ENCODE results near the gene ITGA11. TPM values are rescaled to one million over a fixed set of nuclear protein-coding genes. Genes with fewer than 3 reads are reported as not detected.

ITGA11 gene
- total and polyA plus RNA-seq, 2 donors: 2.9 to 16.6 TPM

GRCh38 chr15:68340726-68341671 is 91.0 kb downstream of the ITGA11 start:
- Histone ChIP-seq H3K4me1 (ENCODE audit: insufficient read depth) (no peaks in the 10 kb centered on the region), H3K36me3 (ENCODE audit: insufficient read depth) (no peaks in the 10 kb centered on the region), H3K4me3 (ENCODE audit: low read depth, low read length) (no peak overlapping the region), H3K27ac (ENCODE audit: low read depth) (no peak overlapping the region)
- DNase-seq (ENCODE audit: extremely low spot score): peak; percentile 33
- 71% methylated on average over 15 of the region's 15 CpGs for WGBS

GRCh38 chr15:68339481-68339880 is 92.5 kb downstream of the ITGA11 start:
- H3K36me3 ChIP-seq (ENCODE audit: insufficient read depth): no peaks in the 10 kb centered on the region
- DNase-seq (ENCODE audit: extremely low spot score): no peak
- H3K4me3 ChIP-seq (ENCODE audit: low read depth, low read length): no peak overlapping the region
- 94% methylated on average over 10 of the region's 10 CpGs for WGBS
- no peak overlapping the region for H3K27ac ChIP-seq (ENCODE audit: low read depth)
- H3K4me1 ChIP-seq (ENCODE audit: insufficient read depth): no peaks in the 10 kb centered on the region

GRCh38 chr15:68337826-68338225 is 94.1 kb downstream of the ITGA11 start:
- Histone ChIP-seq H3K36me3 (ENCODE audit: insufficient read depth) (no peaks in the 10 kb centered on the region), H3K4me3 (ENCODE audit: low read depth, low read length) (no peak overlapping the region), H3K4me1 (ENCODE audit: insufficient read depth) (no peaks in the 10 kb centered on the region), H3K27ac (ENCODE audit: low read depth) (no peak overlapping the region)
- WGBS: 66% methylated on average over 6 of the region's 6 CpGs
- no peak for DNase-seq (ENCODE audit: extremely low spot score)

- Histone ChIP-seq H3K4me3 (ENCODE audit: low read depth, low read length) (no peak overlapping the region), H3K27ac (ENCODE audit: low read depth) (no peak overlapping the region), H3K4me1 (ENCODE audit: insufficient read depth) (no peaks in the 10 kb centered on the region), H3K36me3 (ENCODE audit: insufficient read depth) (no peaks in the 10 kb centered on the region)
- 88% methylated on average over 7 of the region's 7 CpGs for WGBS
- DNase-seq (ENCODE audit: extremely low spot score): no peak
Observed at GRCh38 chr15:68336516-68336915, 95.4 kb downstream of the ITGA11 start.

- 86% methylated on average over 14 of the region's 14 CpGs for WGBS
- no peak overlapping the region for H3K27ac ChIP-seq (ENCODE audit: low read depth)
Observed at GRCh38 chr15:68335655-68336054, 96.3 kb downstream of the ITGA11 start.

GRCh38 chr15:68335251-68335650 is 96.7 kb downstream of the ITGA11 start:
- Histone ChIP-seq H3K4me1 (ENCODE audit: insufficient read depth) (no peaks in the 10 kb centered on the region), H3K27ac (ENCODE audit: low read depth) (no peak overlapping the region), H3K4me3 (ENCODE audit: low read depth, low read length) (no peak overlapping the region), H3K36me3 (ENCODE audit: insufficient read depth) (no peaks in the 10 kb centered on the region)
- 88% methylated on average over 1 of the region's 1 CpG for WGBS
- DNase-seq (ENCODE audit: extremely low spot score): no peak

More at GRCh38 chr15:68335655-68336054, 96.3 kb downstream of the ITGA11 start:
- Histone ChIP-seq H3K36me3 (ENCODE audit: insufficient read depth) (no peaks in the 10 kb centered on the region), H3K4me1 (ENCODE audit: insufficient read depth) (no peaks in the 10 kb centered on the region), H3K4me3 (ENCODE audit: low read depth, low read length) (no peak overlapping the region)
- no peak for DNase-seq (ENCODE audit: extremely low spot score)

- no peaks in the 10 kb centered on the region for H3K4me1 ChIP-seq (ENCODE audit: insufficient read depth)
- H3K27ac ChIP-seq (ENCODE audit: low read depth): no peak overlapping the region
- WGBS: 68% methylated on average over 9 of the region's 9 CpGs
Observed at GRCh38 chr15:68334661-68335124, 97.3 kb downstream of the ITGA11 start.

GRCh38 chr15:68333775-68334470 is 98.0 kb downstream of the ITGA11 start:
- no peak for DNase-seq (ENCODE audit: extremely low spot score)
- Histone ChIP-seq H3K4me3 (ENCODE audit: low read depth, low read length) (no peak overlapping the region), H3K27ac (ENCODE audit: low read depth) (no peak overlapping the region), H3K4me1 (ENCODE audit: insufficient read depth) (no peaks in the 10 kb centered on the region), H3K36me3 (ENCODE audit: insufficient read depth) (no peaks in the 10 kb centered on the region)
- whole genome bisulfite sequencing: 76% methylated on average over 8 of the region's 8 CpGs

More at GRCh38 chr15:68334661-68335124, 97.3 kb downstream of the ITGA11 start:
- DNase-seq (ENCODE audit: extremely low spot score): no peak
- H3K36me3 ChIP-seq (ENCODE audit: insufficient read depth): no peaks in the 10 kb centered on the region
- H3K4me3 ChIP-seq (ENCODE audit: low read depth, low read length): no peak overlapping the region

GRCh38 chr15:68332266-68332665 is 99.7 kb downstream of the ITGA11 start:
- Histone ChIP-seq H3K27ac (ENCODE audit: low read depth) (no peak overlapping the region), H3K4me1 (ENCODE audit: insufficient read depth) (no peaks in the 10 kb centered on the region), H3K4me3 (ENCODE audit: low read depth, low read length) (no peak overlapping the region), H3K36me3 (ENCODE audit: insufficient read depth) (no peaks in the 10 kb centered on the region)
- WGBS: 92% methylated on average over 21 of the region's 21 CpGs
- DNase-seq (ENCODE audit: extremely low spot score): no peak

- no peak for DNase-seq (ENCODE audit: extremely low spot score)
- no peaks in the 10 kb centered on the region for H3K4me1 ChIP-seq (ENCODE audit: insufficient read depth)
- no peak overlapping the region for H3K27ac ChIP-seq (ENCODE audit: low read depth)
- H3K36me3 ChIP-seq (ENCODE audit: insufficient read depth): no peaks in the 10 kb centered on the region
- H3K4me3 ChIP-seq (ENCODE audit: low read depth, low read length): no peak overlapping the region
- 75% methylated on average over 10 of the region's 10 CpGs for WGBS
Observed at GRCh38 chr15:68330901-68331300, 101.1 kb downstream of the ITGA11 start.

GRCh38 chr15:68330416-68330815 is 101.5 kb downstream of the ITGA11 start:
- DNase-seq (ENCODE audit: extremely low spot score): no peak
- H3K27ac ChIP-seq (ENCODE audit: low read depth): no peak overlapping the region
- H3K4me3 ChIP-seq (ENCODE audit: low read depth, low read length): no peak overlapping the region
- H3K4me1 ChIP-seq (ENCODE audit: insufficient read depth): no peaks in the 10 kb centered on the region
- WGBS: 66% methylated on average over 6 of the region's 6 CpGs
- no peaks in the 10 kb centered on the region for H3K36me3 ChIP-seq (ENCODE audit: insufficient read depth)

GRCh38 chr15:68328964-68329363 is 103.0 kb downstream of the ITGA11 start:
- 96% methylated on average over 3 of the region's 3 CpGs for WGBS
- no peaks in the 10 kb centered on the region for H3K4me1 ChIP-seq (ENCODE audit: insufficient read depth)
- no peaks in the 10 kb centered on the region for H3K36me3 ChIP-seq (ENCODE audit: insufficient read depth)
- no peak overlapping the region for H3K4me3 ChIP-seq (ENCODE audit: low read depth, low read length)
- no peak for DNase-seq (ENCODE audit: extremely low spot score)
- H3K27ac ChIP-seq (ENCODE audit: low read depth): no peak overlapping the region

GRCh38 chr15:68328443-68328842 is 103.5 kb downstream of the ITGA11 start:
- DNase-seq (ENCODE audit: extremely low spot score): no peak
- WGBS: 73% methylated on average over 8 of the region's 8 CpGs
- Histone ChIP-seq H3K4me3 (ENCODE audit: low read depth, low read length) (no peak overlapping the region), H3K4me1 (ENCODE audit: insufficient read depth) (no peaks in the 10 kb centered on the region), H3K36me3 (ENCODE audit: insufficient read depth) (no peaks in the 10 kb centered on the region), H3K27ac (ENCODE audit: low read depth) (no peak overlapping the region)
